ENCODE measurements around the gene ZDHHC24. TPM values are rescaled to one million over a fixed set of nuclear protein-coding genes. Genes with fewer than 3 reads are reported as not detected.

ZDHHC24 gene
- total RNA-seq, 2 donors from 2014 or later: 10.9 to 16.5 TPM

DNA sequence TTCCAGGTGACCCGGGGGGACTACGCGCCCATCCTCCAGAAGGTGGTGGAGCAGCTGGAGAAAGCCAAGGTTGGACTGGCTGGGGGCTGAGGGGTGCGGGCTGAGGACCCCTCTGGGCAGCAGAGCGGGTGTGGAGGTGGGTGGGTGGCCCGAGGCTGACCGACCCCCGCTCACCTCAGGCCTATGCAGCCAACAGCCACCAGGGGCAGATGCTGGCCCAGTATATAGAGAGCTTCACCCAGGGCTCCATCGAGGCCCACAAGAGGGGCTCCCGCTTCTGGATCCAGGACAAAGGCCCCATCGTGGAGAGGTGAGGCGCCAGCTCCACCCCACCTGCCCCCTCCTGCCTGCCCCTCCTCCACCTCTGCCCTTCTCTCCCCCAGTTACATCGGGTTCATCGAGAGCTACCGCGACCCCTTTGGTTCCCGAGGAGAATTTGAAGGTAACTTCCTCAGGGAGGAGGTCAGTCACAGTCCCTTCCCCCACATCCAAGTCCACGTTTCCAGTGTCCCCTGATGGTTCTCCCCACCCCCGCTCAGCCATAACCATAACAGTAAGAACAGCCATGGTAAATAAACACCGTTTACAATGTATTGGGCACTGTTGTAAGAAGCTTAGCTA, 54.4 kb downstream of the ZDHHC24 start:
- Histone ChIP-seq H3K9me3 (no peaks in the 10 kb centered on the region), H3K27me3 (no peaks in the 10 kb centered on the region), H3K36me3 (peaks cover 6% of the 10 kb centered on the region), H3K27ac (no peak overlapping the region), H3K4me1 (no peaks in the 10 kb centered on the region), H3K4me3 (no peak overlapping the region)
- TF ChIP-seq, protein P1, sequence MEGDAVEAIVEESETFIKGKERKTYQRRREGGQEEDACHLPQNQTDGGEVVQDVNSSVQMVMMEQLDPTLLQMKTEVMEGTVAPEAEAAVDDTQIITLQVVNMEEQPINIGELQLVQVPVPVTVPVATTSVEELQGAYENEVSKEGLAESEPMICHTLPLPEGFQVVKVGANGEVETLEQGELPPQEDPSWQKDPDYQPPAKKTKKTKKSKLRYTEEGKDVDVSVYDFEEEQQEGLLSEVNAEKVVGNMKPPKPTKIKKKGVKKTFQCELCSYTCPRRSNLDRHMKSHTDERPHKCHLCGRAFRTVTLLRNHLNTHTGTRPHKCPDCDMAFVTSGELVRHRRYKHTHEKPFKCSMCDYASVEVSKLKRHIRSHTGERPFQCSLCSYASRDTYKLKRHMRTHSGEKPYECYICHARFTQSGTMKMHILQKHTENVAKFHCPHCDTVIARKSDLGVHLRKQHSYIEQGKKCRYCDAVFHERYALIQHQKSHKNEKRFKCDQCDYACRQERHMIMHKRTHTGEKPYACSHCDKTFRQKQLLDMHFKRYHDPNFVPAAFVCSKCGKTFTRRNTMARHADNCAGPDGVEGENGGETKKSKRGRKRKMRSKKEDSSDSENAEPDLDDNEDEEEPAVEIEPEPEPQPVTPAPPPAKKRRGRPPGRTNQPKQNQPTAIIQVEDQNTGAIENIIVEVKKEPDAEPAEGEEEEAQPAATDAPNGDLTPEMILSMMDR (IDR thresholded peaks at IDR 0.05): peak in 1 of 2 donors; percentile 20
- DNase-seq (ENCODE audit: low spot score): no peak

DNA sequence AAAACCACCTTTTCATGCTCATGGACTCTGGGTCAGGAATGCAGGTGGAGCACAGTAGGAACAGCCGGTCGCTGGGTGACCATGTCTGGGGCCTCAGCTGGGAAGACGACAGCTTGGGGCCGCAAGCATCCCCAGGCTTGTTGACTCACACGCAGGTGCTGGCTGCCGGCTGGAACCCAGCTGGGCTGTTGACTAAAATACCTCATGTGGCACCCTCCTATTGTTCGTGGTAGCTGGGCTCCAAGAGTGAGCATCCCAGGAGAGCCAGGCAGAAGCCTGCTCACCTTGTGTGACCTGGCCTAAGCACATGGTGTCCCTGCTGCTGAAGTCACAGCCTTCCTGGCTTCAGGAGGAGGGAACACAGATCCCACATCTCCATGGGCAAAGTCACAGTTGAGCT, 56.2 kb downstream of the ZDHHC24 start:
- TF ChIP-seq, protein P1 (IDR thresholded peaks at IDR 0.05): no peak
- Histone ChIP-seq H3K4me1 (no peaks in the 10 kb centered on the region), H3K4me3 (no peak overlapping the region), H3K27ac (no peak overlapping the region), H3K27me3 (no peaks in the 10 kb centered on the region), H3K9me3 (no peaks in the 10 kb centered on the region), H3K36me3 (peaks cover 6% of the 10 kb centered on the region)
- DNase-seq (ENCODE audit: low spot score): no peak

DNA sequence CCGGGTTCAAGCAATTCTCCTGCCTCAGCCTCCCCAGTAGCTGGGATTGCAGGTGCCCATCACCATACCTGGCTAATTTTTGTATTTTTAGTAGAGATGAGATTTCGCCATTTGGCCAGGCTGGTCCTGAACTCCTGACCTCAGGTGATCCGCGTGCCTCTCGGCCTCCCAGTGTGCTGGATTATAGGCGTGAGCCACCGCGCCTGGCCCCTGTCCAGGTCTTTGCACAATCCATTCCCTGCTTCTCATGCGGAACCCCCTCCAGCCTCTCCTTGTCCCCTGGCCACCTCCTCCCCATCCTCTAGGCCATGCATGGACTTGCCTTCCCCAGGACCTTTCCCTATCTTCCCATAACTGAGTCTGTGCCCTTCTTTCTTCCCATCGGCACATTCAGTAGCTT, 56.9 kb downstream of the ZDHHC24 start:
- no peaks in the 10 kb centered on the region for H3K9me3 ChIP-seq
- H3K4me1 ChIP-seq: no peaks in the 10 kb centered on the region
- no peak overlapping the region for H3K4me3 ChIP-seq
- H3K27me3 ChIP-seq: no peaks in the 10 kb centered on the region
- TF ChIP-seq, protein P1 (IDR thresholded peaks at IDR 0.05): no peak
- peaks cover 6% of the 10 kb centered on the region for H3K36me3 ChIP-seq
- H3K27ac ChIP-seq: no peak overlapping the region
- no peak for DNase-seq (ENCODE audit: low spot score)

DNA sequence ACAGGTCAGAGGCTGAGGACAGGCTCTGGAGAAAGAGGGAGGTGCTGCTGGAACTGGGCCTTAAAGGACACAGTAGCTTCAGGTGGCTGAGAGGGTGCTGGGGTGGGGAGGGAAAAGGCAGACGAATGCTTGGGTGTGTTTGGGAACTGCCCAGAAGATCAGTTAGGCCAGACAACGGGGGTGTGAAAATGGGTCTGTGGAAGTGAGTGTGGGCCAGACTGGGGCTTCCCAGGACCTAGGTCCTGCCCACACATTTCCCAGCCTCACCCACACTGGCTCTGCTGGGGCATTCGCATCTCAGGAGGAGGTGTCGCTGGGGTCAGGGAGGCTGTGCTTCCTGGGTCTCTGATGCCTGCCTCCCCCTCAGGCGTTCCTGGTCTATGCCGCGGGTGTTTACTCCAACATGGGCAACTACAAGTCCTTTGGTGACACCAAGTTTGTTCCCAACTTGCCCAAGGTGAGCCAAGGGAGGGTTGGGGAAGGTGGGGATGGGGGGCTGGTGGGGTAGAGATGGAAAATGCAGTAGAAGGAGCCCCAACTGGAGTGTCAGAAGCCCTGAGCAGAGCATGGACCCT, 61.0 kb downstream of the ZDHHC24 start:
- H3K4me3 ChIP-seq: no peak overlapping the region
- no peaks in the 10 kb centered on the region for H3K36me3 ChIP-seq
- H3K4me1 ChIP-seq: peaks cover 0 to 9% of the 10 kb centered on the region in 2 donors
- no peaks in the 10 kb centered on the region for H3K27me3 ChIP-seq
- H3K27ac ChIP-seq: no peak overlapping the region
- no peak for DNase-seq (ENCODE audit: low spot score)
- no peaks in the 10 kb centered on the region for H3K9me3 ChIP-seq
- TF ChIP-seq, protein P1 (IDR thresholded peaks at IDR 0.05): no peak

DNA sequence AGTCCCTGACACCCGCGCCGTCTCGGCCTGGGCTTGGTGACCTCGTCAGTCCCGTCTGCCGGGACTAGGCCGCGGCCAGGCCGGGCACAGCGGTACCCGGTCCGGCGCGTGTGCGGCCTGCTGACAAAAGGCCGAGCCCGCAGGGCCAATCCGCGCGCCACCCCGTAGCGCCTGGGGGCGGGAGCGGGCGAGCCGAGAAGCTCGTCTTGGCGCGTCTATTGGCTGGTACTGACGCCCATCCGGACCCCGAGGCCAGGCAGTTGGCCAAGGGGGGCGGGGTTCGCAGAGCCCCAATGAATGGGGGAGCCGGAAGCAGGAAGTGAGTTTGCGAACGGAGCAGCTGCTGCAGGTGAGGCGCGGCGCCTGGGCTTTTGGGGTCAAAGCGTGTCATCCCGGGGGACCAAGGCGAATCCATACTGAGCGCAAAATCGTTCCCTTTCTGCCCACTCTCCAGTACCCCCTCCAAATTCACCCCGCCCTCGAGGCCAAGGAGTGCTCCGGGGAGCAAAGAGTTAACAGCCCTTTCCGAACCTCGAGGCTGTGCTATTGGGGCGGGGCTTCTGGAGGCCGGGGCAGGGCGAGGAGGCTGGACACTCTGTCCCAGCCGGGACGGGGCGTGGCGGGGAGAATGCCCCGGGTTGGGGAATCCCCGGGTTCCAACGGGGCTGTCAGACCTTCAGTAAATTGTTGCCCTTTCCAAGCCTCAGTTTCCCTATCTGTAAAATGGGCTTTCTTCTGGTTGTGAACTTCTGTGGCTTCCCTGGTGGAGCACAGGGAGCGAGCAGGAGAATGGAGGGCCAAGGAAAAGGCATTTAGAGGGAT, 65.5 kb downstream of the ZDHHC24 start, which contains the start of gene DPP3:
Gene DPP3 (plus strand): TSS at position 318 of the 822 bp plus-strand sequence. CDS start 1,767 bp downstream, outside the sequence.
- Histone ChIP-seq H3K4me1 (peaks cover 0 to 18% of the 10 kb centered on the region in 2 donors), H3K27me3 (no peaks in the 10 kb centered on the region), H3K27ac (peak within 1 kb of the TSS; percentile 77 to 88), H3K36me3 (peaks cover 6% of the 10 kb centered on the region), H3K4me3 (peak within 1 kb of the TSS; percentile 59 to 70), H3K9me3 (no peaks in the 10 kb centered on the region)
- TF ChIP-seq, protein P1 (IDR thresholded peaks at IDR 0.05): peak in 1 of 2 donors; percentile 15
- DNase-seq (ENCODE audit: low spot score): peak; percentile 97
